ENCODE measurements around the gene GBP2. TPM values are rescaled to one million over a fixed set of nuclear protein-coding genes. Genes with fewer than 3 reads are reported as not detected.
A peak's percentile ranks its signal among the peaks of the same experiment; 100 is the strongest.
"Not testable (repeated sequence)": the region's sequence is repeated elsewhere in the genome, so short reads cannot be mapped to it uniquely, and the experiment has no call there.

Gene GBP2
- total RNA-seq, 1 experiment from 2014 or later = 0.47 TPM

DNA sequence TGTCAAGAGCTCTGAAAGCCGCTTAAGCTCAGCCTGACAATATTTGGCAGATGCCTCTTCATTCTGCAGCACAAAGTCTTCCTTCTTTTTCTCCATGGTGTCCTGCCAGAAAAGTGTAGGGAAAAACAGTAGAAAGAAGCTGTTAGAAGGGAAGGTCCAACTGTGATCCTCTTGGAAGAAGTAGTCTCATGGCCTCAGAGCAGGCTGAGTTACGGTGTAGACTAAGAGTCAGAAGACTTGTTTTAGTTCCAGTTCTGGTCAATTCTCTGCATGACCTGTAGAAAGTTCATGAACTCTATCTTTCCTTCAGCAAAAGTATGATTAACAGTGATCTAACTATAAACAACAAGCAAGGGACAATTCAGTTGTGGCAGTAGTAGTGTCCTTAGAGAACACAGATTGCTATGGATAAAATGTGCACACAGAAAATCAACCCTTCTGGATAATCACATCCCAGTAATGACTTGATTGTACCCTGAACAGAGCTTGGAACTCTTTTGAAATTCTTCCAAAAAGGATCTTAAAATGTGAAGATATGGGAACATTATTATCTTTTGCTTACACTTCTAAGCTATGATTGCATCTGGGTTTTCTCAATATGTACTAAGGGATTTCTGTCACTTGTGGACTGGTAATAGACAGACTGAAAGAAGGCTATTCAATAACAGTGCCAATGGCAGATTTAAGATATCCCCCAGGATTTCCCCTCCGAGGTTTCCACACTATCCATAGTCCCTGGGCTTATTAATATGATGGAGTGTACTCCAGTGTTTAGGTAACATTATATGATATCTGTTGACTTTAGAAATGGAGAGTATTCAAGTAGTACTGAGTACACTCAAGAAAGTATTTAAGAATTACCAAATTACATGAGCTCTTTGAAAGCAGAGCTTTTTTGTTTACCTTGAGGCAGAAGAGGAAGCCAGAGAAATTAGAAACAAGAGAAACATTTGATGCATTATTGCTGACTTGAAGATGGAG, 22.1 kb upstream of the GBP2 start:
- no peak overlapping the region for H3K27ac ChIP-seq
- DNase-seq = no peak
- H3K36me3 ChIP-seq = no peaks in the 10 kb centered on the region
- no peak overlapping the region for H3K4me3 ChIP-seq
- peaks cover 3% of the 10 kb centered on the region; the same call in 1 of the 2 replicates for H3K4me1 ChIP-seq
- H3K9me3 ChIP-seq (replicated peaks) = no peaks in the 10 kb centered on the region
- no peaks in the 10 kb centered on the region; the same call in 1 of the 2 replicates for H3K27me3 ChIP-seq

GRCh38 chr1:89146721-89147120, 20.8 kb upstream of the GBP2 start:
- Histone ChIP-seq H3K4me1 (peaks cover 3% of the 10 kb centered on the region; the same call in 1 of the 2 replicates), H3K27me3 (no peaks in the 10 kb centered on the region; the same call in 1 of the 2 replicates), H3K36me3 (no peaks in the 10 kb centered on the region), H3K4me3 (no peak overlapping the region), H3K9me3 (replicated peaks) (no peaks in the 10 kb centered on the region), H3K27ac (no peak overlapping the region)
- no peak for DNase-seq

GRCh38 chr1:89143484-89143883, 17.6 kb upstream of the GBP2 start:
- DNase-seq = no peak
- no peak overlapping the region for H3K4me3 ChIP-seq
- H3K36me3 ChIP-seq = no peaks in the 10 kb centered on the region
- no peaks in the 10 kb centered on the region; the same call in 1 of the 2 replicates for H3K27me3 ChIP-seq
- H3K4me1 ChIP-seq = no peaks in the 10 kb centered on the region
- H3K27ac ChIP-seq = no peak overlapping the region
- H3K9me3 ChIP-seq (replicated peaks) = no peaks in the 10 kb centered on the region

DNA sequence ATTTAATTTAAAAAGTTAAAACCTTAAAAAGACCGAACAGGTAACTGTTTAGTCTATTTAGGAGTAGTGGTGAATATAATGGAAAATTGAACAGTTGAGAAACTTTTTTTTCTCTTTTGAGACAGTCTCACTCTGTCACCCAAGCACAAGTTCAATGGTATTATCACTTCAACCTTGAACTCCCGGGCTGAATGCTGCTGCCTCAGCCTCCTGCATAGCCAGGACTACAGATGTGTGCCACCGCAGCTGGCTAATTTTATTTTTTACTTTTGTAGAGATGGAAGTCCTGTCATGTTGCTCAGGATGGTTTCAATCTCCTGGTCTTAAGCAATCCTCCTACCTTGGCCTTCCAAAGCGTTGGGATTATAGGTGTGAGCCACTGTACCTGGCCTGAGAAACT, 16.2 kb upstream of the GBP2 start:
- no peak for DNase-seq
- H3K27me3 ChIP-seq = no peaks in the 10 kb centered on the region; the same call in 1 of the 2 replicates
- no peaks in the 10 kb centered on the region for H3K9me3 ChIP-seq (replicated peaks)
- no peaks in the 10 kb centered on the region for H3K4me1 ChIP-seq
- no peak overlapping the region for H3K4me3 ChIP-seq
- H3K27ac ChIP-seq = no peak overlapping the region
- no peaks in the 10 kb centered on the region for H3K36me3 ChIP-seq

DNA sequence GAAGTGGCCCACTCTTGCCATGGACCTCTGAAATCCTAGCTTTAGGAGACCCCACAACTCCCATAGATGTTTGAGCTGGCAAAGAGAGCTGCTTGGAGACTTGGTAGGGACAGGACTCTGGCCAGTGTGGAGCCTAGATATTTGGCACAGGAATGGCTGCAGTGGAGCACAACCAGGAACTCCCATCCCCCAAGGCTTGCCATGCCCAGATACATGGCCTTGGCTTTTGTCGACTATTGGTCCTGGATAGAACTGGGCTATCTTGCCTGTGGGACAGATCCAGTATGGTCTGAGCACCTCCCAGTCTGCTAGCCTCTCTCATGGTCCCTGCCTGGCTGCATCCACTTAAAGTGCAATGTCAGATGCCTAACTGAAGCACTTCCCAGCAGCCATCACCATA, 7.8 kb upstream of the GBP2 start:
- no peaks in the 10 kb centered on the region; the same call in 1 of the 2 replicates for H3K27me3 ChIP-seq
- H3K4me3 ChIP-seq = no peak overlapping the region
- H3K27ac ChIP-seq = no peak overlapping the region
- H3K9me3 ChIP-seq (replicated peaks) = no peaks in the 10 kb centered on the region
- no peaks in the 10 kb centered on the region for H3K36me3 ChIP-seq
- no peaks in the 10 kb centered on the region for H3K4me1 ChIP-seq
- DNase-seq = no peak

- Histone ChIP-seq H3K36me3 (no peaks in the 10 kb centered on the region), H3K4me3 (no peak overlapping the region), H3K27me3 (no peaks in the 10 kb centered on the region; the same call in 1 of the 2 replicates), H3K4me1 (no peaks in the 10 kb centered on the region; the same call in 1 of the 2 replicates), H3K9me3 (replicated peaks) (no peaks in the 10 kb centered on the region), H3K27ac (no peak overlapping the region)
- no peak for DNase-seq
These were observed 4.8 kb upstream of the GBP2 start for GRCh38 chr1:89130716-89131115.

DNA sequence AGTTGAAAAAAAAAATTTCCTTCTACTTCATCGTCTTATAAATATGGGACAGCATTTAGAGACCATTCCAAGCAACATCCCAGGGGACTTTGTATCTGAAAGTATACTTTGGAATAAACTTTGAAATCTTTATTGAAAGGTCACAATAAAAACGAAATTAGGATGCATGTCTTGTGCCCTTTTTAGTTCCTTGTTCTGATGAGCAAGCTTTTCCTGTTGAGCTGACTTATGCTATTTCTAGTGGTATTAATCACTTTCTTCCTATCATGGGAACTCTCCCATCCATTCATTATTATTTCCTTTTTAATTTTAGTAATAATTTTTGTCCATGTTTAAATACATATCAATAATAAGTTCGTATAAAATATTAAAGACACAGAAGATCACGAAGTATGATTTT, 4.0 kb upstream of the GBP2 start:
- Histone ChIP-seq H3K4me3 (no peak overlapping the region), H3K36me3 (no peaks in the 10 kb centered on the region), H3K27ac (no peak overlapping the region), H3K27me3 (no peaks in the 10 kb centered on the region; the same call in 1 of the 2 replicates), H3K9me3 (replicated peaks) (no peaks in the 10 kb centered on the region), H3K4me1 (no peaks in the 10 kb centered on the region; the same call in 1 of the 2 replicates)
- DNase-seq = no peak

GRCh38 chr1:89128003-89128458, 2.1 kb upstream of the GBP2 start:
- H3K9me3 ChIP-seq (replicated peaks); H3K4me3 ChIP-seq; DNase-seq; H3K36me3 ChIP-seq; H3K4me1 ChIP-seq; H3K27ac ChIP-seq; H3K27me3 ChIP-seq: not testable (repeated sequence)

DNA sequence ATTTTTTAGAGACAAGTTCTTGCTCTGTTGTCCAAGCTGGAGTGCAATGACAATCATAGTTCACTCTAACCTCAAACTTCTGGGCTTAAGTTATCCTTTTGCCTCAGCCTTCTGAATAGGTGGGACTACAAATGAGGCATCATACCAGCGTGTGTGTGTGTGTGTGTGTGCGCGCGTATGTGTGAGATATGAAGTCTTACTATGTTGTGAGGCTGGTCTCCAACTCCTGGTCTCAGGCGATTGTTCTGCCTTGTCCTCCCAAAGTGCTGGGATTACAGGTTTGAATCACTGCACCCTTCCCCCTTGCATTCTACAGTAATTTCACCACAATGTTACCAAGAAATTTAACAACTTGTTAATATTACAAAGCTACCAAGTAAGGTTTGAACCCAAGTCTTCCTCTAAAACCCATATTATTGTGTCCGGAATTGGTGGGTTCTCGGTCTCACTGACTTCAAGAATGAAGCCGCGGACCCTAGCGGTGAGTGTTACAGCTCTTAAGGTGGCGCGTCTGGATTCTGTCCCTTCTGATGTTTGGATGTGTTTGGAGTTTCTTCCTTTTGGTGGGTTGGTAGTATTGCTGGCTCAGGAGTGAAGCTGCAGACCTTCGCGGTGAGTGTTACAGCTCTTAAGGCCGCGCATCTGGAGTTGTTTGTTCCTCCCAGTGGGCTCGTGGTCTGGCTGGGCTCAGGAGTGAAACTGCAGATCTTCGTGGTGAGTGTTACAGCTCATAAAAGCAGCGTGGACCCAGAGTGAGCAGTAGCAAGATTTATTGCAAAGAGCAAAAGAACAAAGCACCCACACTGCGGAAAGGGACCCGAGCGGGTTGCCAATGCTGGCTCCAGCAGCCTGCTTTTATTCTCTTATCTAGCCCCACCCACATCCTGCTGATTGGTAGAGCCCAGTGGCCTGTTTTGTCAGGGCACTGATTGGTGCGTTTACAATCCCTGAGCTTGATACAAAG, 970 bp upstream of the GBP2 start:
- not testable (repeated sequence) for H3K9me3 ChIP-seq (replicated peaks); DNase-seq; H3K27ac ChIP-seq; H3K27me3 ChIP-seq; H3K36me3 ChIP-seq; H3K4me3 ChIP-seq; H3K4me1 ChIP-seq

DNA sequence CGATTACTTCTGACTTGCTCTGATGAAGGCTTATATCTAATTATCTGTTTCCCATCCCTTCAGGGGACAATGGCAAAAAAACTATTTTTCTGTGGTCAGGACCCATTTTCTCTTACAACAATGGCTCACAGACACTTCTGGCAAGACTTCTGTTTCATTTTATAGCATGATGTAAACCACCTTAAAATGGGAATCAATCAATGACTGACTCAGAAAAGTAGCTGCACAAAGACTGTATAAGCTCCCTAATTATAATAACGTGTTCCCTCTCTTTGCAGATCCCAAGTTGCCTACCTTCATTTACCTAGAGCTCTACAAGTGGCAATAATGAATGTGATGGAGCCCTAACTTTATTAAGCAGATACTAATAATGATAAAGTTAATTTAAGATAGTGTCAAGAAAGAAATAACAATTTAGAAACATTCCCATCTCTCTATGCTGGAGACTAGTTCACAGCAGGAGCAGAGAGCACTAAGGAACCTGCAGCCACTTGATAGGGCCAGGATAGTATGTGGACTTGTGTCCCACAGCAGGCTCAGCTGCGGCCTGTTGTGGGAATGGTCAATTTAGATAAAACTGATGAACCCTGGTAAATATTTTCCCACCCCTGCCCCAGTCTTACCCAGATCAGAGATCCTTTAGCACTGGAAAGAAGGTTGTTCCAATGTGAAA, 538 bp downstream of the GBP2 start:
- no peak for DNase-seq
- Histone ChIP-seq H3K4me1 (no peaks in the 10 kb centered on the region; the same call in 1 of the 2 replicates), H3K27ac (no peak overlapping the region)

DNA sequence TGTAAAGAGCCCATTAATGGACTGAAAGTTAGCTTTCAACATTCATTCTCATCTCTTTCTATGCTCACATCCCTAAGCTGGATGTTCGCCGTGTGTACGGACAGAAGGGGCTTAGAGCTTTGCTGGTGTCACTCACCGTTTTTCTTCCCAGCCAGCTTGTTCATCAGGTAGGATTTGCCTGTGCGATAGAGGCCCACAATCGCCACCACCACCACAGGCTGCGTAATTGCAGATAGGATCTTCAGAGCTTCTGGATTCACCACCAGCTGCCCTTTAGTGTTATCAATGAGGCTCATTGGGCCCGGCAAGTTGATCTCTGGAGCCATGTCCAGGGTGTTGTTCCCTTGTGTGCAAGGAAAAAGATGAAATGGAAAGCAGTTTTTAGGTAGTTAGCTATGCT, 4.3 kb downstream of the GBP2 start:
- H3K4me3 ChIP-seq = no peak overlapping the region
- no peak for DNase-seq
- no peaks in the 10 kb centered on the region for H3K9me3 ChIP-seq (replicated peaks)
- H3K4me1 ChIP-seq = no peaks in the 10 kb centered on the region; the same call in 1 of the 2 replicates
- H3K36me3 ChIP-seq = no peaks in the 10 kb centered on the region
- no peak overlapping the region for H3K27ac ChIP-seq
- H3K27me3 ChIP-seq = no peaks in the 10 kb centered on the region

More for the DNA sequence above, 538 bp downstream of the GBP2 start:
- Histone ChIP-seq H3K27me3 (no peaks in the 10 kb centered on the region; the same call in 1 of the 2 replicates), H3K9me3 (replicated peaks) (no peaks in the 10 kb centered on the region), H3K36me3 (no peaks in the 10 kb centered on the region), H3K4me3 (peak overlapping the region; percentile 14; the same call in 1 of the 2 replicates)

DNA sequence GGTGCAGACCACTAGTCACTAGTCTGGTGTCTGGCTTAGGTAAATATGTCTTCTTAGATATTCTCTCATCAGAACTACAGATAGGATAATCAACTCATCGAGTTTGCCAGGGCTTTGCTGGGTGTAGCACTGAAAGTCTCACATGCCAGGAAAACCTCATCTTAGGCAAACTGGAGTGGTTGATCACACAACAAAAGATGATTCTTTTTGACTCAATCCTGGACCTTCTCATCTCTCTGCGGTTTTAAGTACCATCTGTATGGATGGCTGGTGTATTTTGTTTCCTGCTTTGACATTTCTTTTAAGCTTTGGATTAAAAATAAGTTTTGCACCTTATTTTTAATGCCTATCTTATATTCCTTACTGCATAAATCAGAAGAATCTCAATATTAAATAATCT, 11.3 kb downstream of the GBP2 start:
- Histone ChIP-seq H3K27ac (no peak overlapping the region), H3K4me3 (no peak overlapping the region), H3K36me3 (no peaks in the 10 kb centered on the region), H3K27me3 (no peaks in the 10 kb centered on the region; the same call in 1 of the 2 replicates), H3K4me1 (no peaks in the 10 kb centered on the region), H3K9me3 (replicated peaks) (no peaks in the 10 kb centered on the region)
- no peak for DNase-seq

- H3K9me3 ChIP-seq (replicated peaks) = no peaks in the 10 kb centered on the region
- no peak for DNase-seq
- H3K27me3 ChIP-seq = no peaks in the 10 kb centered on the region; the same call in 1 of the 2 replicates
- H3K27ac ChIP-seq = no peak overlapping the region
- H3K4me3 ChIP-seq = no peak overlapping the region
- no peaks in the 10 kb centered on the region for H3K36me3 ChIP-seq
- no peaks in the 10 kb centered on the region for H3K4me1 ChIP-seq
These were observed 12.9 kb downstream of the GBP2 start for GRCh38 chr1:89112871-89113613.
